Ureter (tissue), 1 donor: ENCODE results near the gene SPATA32. TPM values are rescaled to one million over a fixed set of nuclear protein-coding genes. Genes with fewer than 3 reads are reported as not detected.

ENCODE experiments used
- DNase-seq: peaks from one replicate; pipeline ENCODE4 v3.0.0-alpha.2; 2020; ENCODE audit warnings: low spot score
- total RNA-seq: library from RNA; stranded (reverse); gene quantifications from one replicate; pipeline ENCODE4 v1.2.4, GENCODE V29; 2023
- donor health status: DM: yes; HTN: yes; CAD: no.

SPATA32 gene
- total RNA-seq, 1 donor from 2014 or later, result not detected

DNA sequence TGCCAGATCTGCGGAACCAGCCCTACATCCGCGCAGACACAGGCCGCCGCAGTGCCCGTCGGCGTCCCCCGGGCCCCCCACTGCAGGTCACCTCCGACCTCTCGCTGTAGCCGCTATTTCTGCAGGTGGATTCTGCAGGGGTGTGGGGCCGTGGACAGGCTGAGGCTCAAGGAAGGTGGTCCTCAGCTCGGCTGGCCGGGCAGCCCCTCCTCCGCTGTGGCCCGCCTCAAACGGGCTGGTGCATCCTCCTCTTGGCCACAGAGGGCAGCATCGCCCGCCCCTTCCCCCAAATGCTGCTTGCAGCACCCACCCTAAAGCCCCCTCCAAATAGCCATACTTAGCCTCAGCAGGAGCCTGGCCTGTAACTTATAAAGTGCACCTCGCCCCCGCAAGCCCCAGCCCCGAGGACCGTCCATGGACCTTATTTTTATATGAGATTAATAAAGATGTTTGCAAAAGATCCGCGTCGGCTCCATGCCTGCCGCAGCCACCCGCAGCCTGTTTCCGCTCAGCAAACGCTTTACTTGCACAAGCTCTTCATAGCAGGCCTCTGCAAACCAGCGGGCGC lies 14.9 kb downstream of the SPATA32 start:
- no peak for DNase-seq

DNA sequence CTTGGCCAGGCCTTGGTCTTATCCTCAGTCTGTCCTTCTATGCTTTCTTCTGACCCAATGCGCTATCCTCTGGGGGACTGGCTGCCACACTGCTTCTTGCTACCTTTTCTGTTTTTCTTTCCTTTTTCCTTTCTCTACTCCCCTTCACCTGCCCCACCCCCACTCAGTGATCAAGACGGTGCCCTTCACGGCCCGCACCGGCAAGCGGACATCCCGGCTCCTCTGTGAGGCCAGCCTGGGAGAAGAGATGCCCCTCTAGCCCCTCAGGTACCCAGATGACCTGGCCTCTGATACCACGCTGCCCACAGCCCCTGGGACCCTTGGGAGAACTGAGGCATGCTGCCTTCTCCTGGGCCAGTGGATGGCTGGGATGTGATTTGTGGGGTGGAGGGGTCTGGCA lies 15.6 kb downstream of the SPATA32 start:
- DNase-seq, result no peak

DNA sequence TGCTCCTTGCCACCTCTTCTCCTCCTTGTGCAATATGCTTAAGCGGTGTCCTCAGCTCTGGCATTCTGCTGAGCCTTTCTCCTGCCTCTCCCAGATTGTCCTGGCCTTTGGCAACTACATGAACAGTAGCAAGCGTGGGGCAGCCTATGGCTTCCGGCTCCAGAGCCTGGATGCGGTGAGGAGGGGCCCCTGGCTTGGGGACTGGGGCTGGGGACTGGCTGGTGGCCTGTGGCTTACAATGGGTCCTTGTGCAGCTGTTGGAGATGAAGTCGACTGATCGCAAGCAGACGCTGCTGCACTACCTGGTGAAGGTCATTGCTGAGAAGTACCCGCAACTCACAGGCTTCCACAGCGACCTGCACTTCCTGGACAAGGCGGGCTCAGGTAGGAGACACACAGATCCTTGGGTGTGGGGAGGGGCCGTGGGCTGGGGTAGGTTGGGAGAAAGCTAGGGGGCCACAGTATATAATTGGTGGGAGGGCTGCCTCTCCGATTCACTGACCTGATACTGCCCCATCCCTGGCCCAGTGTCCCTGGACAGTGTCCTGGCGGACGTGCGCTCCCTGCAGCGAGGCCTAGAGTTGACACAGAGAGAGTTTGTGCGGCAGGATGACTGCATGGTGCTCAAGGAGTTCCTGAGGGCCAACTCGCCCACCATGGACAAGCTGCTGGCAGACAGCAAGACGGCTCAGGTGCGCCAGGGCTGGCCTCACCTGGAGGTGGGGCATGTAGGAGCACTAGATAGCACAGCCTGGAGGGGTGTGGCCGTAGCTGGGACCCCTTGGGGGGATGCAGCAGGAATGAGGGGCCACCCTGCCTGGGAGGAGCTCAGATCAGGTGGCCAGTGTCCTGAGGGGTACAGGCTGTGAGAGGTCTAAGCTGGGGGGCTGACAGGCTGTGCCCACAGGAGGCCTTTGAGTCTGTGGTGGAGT lies 16.9 kb downstream of the SPATA32 start:
- DNase-seq, result no peak

DNA sequence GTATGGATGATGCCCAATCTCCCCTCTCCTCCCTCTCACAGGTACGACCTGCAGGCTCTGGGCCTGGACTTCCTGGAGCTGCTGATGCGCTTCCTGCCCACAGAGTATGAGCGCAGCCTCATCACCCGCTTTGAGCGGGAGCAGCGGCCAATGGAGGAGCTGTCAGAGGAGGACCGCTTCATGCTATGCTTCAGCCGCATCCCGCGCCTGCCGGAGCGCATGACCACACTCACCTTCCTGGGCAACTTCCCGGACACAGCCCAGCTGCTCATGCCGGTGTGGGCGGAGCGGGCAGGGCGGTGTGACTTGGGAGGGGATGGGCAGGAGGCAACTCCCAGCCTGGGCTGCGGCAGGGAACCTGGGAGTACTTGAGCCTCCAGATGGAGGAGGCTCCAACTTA lies 18.1 kb downstream of the SPATA32 start:
- DNase-seq, result no peak

DNA sequence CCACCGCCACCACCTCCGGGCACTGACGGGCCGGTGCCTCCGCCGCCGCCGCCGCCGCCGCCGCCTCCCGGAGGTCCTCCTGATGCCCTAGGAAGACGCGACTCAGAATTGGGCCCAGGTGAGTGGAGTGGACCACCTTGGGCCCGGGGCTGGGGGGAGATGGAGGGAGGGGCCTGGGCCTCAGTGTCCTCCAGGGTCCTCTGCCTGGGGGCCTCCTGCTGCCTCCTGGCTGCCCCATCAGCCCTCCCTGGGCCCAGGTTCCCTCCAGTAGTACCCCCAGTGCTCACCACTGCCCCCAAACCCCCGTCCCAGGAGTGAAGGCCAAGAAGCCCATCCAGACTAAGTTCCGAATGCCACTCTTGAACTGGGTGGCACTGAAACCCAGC lies 19.9 kb downstream of the SPATA32 start:
- DNase-seq, result no peak

DNA sequence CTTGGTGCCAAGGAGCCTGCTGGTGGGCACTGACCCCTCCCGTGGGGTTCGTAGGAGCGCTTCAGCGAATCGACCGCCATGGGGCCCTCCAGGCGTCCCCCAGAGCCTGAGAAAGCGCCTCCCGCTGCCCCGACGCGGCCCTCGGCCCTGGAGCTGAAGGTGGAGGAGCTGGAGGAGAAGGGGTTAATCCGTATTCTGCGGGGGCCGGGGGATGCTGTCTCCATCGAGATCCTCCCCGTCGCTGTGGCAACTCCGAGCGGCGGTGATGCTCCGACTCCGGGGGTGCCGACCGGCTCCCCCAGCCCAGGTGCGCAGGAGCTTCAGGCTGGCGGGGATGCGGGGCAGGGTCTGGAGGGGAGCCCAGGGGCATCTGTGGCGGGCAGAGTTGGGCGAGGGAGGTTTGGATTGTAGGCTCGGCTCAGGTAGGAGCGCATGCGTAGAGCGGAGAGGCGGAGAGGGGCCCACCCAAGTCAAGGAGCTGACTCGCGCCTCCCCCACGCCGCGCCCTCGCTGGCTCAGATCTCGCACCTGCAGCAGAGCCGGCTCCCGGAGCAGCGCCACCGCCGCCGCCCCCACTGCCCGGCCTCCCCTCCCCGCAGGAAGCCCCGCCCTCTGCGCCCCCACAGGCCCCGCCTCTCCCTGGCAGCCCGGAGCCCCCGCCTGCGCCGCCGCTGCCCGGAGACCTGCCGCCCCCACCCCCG lies 20.4 kb downstream of the SPATA32 start:
- no peak for DNase-seq

DNA sequence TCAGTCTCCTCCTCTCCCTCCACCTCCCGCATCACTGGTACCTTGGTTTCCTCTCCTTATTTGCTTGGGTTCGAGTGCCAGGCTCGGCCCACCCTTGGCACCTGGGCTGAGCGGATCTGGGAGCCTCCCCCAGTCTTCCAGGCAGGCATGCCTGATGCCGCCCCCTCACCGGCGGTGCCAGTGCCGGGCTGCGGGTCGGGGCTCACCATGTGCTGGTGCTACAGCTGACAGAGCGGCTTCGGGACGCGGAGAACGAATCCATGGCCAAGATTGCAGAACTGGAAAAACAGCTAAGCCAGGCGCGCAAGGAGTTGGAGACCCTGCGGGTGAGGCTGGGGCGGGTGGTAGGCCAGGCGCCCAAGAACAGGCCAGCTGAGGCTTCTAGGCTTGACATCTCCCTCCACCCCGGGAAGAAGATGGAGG lies 21.0 kb downstream of the SPATA32 start:
- DNase-seq, result no peak

DNA sequence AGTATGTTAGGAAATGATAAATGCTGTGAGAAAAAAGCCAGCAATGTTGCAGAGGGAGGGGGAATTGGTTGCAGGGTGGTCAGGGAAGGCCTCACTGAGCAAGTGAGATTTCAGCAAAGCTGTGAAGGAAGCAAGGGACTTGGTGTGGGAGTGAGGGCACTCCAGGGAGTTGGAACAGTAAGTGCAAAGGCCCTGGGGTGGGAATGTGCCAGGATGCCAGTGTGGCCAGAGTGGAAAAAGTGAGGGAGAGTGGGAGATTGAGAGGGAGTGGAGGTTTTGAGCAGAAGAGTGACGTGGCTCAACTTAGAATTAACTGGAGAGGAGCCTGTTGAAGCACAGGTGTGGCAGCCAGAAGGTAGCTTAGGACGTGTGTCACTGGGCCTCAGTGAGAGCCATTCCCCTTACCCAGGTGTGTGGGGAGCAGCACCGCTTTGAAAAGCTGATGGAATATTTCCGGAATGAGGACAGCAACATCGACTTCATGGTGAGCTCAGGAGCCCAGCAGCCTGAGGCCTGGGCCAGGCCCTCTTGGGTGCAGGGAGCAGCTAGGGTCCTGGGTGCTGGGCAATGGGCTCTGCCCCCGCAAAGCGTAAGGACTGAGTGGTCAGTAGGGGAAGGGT lies 23.6 kb downstream of the SPATA32 start:
- no peak for DNase-seq

DNA sequence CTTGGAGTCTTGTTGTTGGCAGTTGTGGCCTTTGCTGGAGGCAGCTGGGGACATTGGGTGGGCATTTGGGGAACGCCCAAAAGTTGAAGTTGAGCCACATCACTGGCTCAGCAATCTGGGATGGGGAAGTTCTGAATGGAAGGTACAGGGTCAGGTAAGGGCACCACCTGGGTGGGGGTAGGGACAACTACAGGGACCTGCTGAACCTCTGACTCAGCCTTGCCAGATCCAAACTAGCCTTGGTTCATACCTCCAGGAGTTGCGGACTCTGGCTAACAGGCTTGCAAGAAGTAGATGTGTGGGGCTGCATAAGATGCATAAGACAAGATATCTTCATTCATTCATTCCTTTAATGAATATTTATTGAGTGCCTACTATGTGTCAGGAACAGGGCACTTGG lies 24.2 kb downstream of the SPATA32 start:
- DNase-seq, result no peak

DNA sequence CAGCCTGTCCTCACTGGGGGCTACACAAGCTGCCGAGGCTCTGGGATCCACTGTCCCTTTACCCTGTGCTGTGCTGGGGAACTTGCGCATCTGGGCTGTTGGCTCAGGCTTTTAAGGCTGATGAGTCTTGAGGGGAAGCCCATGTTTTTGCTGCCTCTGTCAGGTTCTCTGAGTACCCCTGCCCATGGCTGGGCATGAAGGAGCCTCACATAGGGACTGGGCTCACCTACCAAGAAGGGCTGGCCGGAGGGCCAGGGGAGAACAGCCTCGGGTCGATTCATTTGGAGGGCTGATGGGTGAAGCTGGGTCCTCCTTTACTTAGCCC lies 25.6 kb downstream of the SPATA32 start:
- no peak for DNase-seq

DNA sequence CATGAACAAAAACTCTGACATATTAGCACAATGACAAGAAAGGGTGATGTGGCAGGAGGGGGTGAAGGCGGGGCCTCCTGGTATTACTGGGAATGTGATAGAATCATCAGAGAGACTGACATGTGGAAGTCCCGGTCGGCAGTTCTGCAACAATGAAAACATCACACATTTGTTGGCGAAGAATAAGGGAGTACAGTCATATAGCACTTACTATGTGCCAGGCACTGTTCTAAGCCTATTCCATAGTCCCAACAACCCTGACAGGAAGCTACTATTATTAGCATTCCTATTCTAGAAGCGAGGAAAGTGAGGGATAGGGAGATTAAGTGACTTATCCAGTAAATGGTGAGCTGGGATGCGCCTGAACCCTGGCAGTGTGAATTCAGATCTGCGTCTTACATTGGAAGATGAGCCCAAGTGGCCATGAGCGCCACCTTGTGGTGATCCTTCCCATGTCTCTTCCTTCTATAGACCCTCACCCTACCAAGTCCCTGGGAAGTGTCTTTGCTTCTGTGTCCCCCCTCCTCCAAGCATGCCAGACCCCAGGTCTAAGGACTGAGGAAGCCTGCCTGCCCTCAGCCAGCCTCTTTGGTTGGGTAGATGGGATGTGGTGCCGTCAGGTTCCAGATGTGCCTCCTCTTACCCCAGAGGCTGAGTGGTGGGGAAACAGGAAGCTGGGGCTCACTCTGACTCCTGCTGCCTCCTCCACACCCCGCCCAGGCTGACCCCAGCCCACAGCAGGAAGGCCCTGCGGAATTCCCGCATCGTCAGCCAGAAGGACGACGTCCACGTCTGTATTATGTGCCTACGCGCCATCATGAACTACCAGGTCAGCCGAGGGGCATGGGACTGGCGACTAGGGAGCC lies 26.2 kb downstream of the SPATA32 start:
- DNase-seq, result no peak

DNA sequence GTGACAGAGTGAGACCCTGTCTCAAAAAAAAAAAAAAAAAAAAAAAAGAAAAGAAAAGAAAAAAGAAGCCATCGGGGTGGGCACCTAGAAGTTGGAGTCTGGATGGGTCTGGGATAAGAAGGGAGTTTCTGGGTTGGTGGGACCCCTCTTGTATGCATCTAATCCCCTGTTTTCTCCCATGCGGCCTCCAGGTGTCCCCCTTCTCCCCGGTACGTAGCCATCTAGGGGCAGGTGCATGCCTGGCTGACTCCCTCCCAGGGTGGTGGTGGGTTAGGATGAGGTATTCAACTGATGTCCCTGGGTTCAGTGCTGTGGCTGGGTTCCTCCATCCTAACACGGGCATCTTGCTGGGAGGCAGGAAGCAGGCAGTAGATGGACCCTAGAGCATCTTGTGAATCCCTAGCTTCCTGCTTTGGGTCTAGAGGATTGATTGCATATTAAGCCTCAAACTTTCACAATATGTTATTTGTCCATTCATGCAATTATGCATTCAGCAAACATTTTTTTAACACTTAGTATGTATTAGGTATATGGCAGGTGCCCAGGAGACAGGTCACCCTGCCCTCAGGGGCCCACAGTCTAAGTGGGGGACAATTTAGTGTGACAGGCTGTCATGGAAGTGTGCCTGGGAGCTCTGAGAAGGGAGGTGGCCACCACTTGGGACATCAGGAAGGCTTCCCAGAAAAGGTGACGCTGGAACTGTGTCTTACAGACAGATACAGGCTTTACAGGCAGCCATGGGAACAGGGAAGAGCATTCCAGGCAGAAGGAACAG lies 27.1 kb downstream of the SPATA32 start:
- no peak for DNase-seq

DNA sequence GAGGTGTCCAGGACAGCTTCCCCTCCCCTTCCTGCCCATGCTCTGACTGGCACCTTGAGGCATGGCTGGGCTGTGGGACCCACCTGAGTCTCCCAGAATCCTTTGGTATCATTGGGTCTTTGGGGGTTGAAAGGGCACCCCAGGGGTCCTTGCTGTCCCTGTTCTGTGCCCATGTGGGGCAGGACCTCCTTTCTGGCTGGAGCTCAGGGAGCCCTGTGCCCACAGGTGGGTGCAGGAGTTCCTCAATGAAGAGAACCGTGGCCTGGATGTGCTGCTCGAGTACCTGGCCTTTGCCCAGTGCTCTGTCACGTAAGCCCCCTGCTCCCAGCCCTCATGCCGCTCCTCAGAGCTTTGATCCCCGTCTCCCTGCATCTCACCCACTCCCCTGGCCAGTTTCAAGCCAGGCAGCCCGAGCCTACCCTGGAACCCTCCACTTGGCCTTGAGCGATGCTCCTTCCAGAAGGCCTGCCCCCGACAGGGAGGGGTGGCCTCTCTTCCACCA lies 28.4 kb downstream of the SPATA32 start:
- no peak for DNase-seq

DNA sequence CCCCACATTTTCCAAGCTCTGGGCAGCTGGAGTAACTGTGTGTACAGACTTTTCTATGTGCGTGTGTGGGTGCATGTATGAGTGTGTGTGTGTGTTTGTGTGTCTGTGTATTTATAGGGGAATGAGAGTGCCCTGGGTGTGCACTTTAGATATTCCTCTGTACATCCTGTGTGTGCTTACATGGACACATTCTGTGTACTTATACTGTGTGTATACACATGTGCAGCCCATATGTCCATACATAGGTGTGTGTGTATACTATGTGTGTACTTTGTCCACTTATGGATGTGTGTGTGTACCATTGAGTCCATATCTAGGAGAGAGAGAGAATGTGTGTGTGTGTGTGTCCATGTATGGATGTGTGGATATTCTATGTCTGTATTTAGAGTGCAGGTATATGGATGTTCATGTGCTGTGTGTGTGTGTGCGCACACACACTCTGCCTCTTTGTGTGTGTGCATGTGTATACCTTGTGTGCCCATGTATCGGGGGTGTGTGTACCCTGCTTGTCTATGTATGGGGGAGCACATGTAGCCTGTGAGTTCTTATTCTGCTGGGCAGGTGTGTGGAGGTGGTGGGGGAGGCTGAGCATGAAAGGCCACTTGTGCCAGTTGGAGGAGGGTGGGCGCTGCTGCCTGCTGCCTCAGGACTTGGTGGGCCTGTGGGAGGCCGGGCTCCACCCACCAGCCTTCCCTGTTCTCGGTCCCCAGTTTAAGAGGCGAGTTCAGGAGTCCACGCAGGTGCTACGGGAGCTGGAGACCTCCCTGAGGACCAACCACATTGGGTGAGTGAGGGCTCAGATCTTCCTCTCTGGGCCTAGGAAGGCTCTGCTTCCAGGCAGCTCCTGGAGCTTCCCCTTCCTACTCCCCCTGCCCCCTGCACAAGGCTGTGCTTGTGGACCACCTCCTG lies 29.1 kb downstream of the SPATA32 start:
- DNase-seq, result no peak

DNA sequence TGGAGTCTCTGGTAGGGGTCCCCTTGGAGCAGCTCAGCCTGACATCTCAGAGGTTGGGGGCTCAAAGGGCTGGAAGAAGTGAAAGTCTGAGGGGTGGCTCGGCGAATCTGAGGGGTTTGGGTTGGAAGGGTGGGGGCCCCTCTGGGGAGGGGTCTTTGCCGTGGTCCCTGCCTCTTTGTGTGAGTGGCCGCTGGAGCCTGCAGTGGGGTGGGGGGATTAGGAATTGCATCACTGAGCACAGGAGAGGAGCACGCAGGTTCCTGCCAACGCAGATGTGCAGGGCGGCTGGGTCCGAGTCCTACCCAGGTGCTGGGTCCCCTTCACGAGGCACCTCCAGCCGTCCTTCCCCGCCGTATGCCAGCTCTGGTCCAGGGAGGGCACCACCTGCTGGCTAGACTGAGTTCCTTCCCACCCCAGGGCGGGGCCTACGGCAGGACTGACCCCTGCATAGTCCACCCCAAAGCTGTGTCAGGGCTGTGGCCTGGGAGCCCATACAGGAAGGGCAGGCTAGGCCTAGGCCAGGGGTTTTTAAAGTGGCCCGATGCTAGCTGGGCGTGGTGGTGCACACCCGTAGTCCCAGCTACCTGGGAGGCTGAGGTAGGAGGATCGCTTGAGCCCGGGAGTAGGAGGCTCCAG lies 30.3 kb downstream of the SPATA32 start:
- no peak for DNase-seq

DNA sequence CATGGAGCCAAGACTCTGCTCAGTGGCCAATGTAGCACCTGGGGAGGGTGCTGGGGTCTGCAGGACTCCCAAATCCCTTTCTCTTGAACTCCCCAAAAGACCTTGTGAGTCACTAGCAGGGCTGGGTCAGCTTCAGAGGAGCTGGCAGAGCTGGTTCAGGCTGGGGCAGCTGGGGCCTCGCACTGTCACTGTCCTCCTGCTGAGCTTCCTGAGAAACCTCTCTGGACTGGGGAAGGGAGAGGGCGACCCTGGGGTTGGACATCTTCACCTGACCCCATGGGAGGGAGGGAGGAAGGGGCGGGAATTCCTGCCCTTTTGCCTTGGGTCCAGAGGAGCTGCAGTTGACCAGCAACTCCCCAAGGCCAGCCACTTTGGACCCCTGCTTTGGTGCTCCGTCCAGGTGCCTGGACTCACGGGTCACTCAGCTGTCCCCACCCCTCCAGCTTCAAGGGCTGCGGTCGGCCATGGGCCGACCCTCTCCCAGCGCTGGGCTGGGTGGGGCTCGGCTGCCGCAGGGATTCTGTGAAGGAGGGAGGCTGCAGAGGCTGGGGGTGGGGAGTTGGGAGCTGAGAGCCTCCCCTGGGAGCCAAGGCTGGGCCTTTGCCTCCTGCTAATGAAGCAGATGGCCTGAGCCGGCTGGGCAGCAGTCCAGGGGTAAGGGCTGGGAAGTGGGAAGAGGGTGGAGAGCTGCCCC lies 31.0 kb downstream of the SPATA32 start:
- DNase-seq, result no peak

DNA sequence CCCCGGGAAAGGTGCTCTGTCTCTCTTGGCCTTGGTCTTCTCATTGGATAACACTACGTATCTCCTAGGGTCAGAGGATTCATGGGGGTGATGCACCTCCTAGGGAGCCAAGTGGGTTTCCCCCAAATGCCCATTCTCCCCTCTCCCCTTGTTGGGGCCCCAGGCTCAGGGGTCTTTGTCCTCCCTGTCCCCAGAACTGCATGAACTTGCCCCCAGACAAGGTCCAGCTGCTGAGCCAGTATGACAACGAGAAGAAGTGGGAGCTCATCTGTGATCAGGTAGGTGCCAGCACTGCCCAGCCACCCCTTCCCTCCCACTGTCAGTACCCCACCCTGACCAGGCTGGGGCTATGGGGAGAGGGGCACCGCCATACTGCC lies 31.5 kb downstream of the SPATA32 start:
- no peak for DNase-seq

DNA sequence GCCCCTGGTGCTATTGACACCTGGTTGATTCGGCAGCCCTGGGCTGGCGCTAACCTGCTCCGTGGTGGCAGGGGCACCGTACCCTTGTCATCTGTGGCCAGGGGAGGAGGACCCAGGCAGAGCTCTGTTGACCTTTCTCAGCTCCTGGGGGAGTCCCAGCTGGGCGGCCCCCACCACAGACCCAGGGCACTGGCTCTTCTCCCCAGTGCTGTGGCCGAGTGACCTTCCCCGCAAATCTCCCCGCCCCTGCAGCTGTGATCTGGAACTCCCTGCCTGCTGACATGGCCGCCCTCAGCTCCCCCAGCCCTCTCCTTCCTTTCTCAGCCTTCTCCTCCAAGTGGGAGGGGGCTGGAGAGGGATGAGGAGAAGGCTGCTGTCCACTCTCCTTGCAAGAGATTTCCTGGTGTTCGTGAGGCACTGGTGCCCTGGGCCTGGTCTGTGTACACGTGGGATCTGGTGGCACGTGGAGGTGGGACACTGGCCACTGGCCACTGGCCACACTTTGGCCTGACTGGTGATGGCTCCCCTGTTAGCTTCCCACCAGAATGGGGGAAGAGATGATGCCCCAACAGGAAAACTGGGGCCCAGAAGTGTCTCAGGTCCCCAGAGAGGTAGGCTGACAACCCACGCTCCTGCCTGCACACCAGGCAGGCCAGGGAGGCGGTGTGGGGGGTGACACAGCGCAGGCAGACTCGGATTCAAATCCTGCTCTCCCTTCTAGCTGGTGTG lies 32.0 kb downstream of the SPATA32 start:
- no peak for DNase-seq
